HEK293 (cell line): ENCODE results near the gene CNTN4.

Experiments used
- CTCF ChIA-PET: fragments of 350-600 bp; formaldehyde crosslinking; extraction: SDS; loops from one replicate; lab custom pipeline; 2021; ENCODE audit warnings: antibody characterized with exemption; lab: Yijun Ruan, JAX
- POLR2A ChIA-PET: fragments of 300-600 bp; formaldehyde crosslinking; extraction: SDS; loops from one replicate; lab custom pipeline; 2020; ENCODE audit warnings: antibody characterized with exemption, inconsistent platforms; lab: Yijun Ruan, JAX
- H3K27ac ChIP-seq: fragments of 200-500 bp; sonication (Bioruptor generic); 2 replicates; pipeline ENCODE4 v1.5.1; 2014; ENCODE audit warnings: low read depth, low read length, control low read depth, inconsistent platforms; ENCODE audit errors: extremely low read depth
- H3K36me3 ChIP-seq, 2 experiments: fragments of 200-500 bp in 1 of 2; sonication (Bioruptor generic) in 1 of 2; 1 replicate in 1 of 2; 2 replicates in 1 of 2; pipeline ENCODE4 v1.5.1; 2014 to 2017; ENCODE audit warnings: inconsistent platforms in 2 of 2, low read length in 2 of 2; ENCODE audit not compliant: control insufficient read depth in 2 of 2, insufficient read depth in 1 of 2
- H3K4me1 ChIP-seq: fragments of 200-500 bp; sonication (Bioruptor generic); 2 replicates; pipeline ENCODE4 v1.5.1; 2014; ENCODE audit warnings: mild to moderate bottlenecking, low read length, inconsistent platforms; ENCODE audit not compliant: control insufficient read depth, insufficient read depth
- H3K4me3 ChIP-seq: 2 replicates; pipeline ENCODE4 v1.5.1; 2011; ENCODE audit warnings: low read depth, mild to moderate bottlenecking, control low read depth, low read length, moderate library complexity
- H3K9me3 ChIP-seq: fragments of 200-500 bp; sonication (Bioruptor generic); 2 replicates; pipeline ENCODE4 v1.5.1; 2014; ENCODE audit warnings: low read depth, low read length, inconsistent platforms; ENCODE audit not compliant: control insufficient read depth, insufficient read depth
- HOXC10 ChIP-seq: sonication (generic); formaldehyde crosslinking; IDR thresholded peaks from 2 replicates; pipeline ENCODE4 v1.8.1; 2023; ENCODE audit warnings: mild to moderate bottlenecking, missing genetic modification reagents
- KLF7 ChIP-seq: fragments of 450-650 bp; formaldehyde crosslinking; IDR thresholded peaks from 2 replicates; pipeline ENCODE4 v1.5.1; 2016; ENCODE audit warnings: missing biosample characterization, missing genetic modification characterization, borderline replicate concordance
- KLF9 ChIP-seq: fragments of 450-650 bp; formaldehyde crosslinking; IDR thresholded peaks from 2 replicates; pipeline ENCODE4 v1.5.1; 2016; ENCODE audit warnings: missing biosample characterization, missing genetic modification characterization, low read depth
- OSR2 ChIP-seq: fragments of 450-650 bp; formaldehyde crosslinking; IDR thresholded peaks from 2 replicates; pipeline ENCODE4 v1.5.1; 2016; ENCODE audit warnings: missing biosample characterization, missing genetic modification characterization
- OVOL3 ChIP-seq: fragments of 450-650 bp; formaldehyde crosslinking; IDR thresholded peaks from 2 replicates; pipeline ENCODE4 v1.5.1; 2016; ENCODE audit warnings: missing biosample characterization, missing genetic modification characterization
- SCRT1 ChIP-seq: fragments of 450-650 bp; formaldehyde crosslinking; IDR thresholded peaks from 2 replicates; pipeline ENCODE4 v1.5.1; 2016; ENCODE audit warnings: missing biosample characterization, missing genetic modification characterization, borderline replicate concordance
- YY1 ChIP-seq: fragments of 450-650 bp; formaldehyde crosslinking; IDR thresholded peaks from 2 replicates; pipeline ENCODE4 v1.5.1; 2018; ENCODE audit warnings: missing biosample characterization, missing genetic modification characterization
- ZBTB17 ChIP-seq: fragments of 450-650 bp; formaldehyde crosslinking; IDR thresholded peaks from 2 replicates; pipeline ENCODE4 v1.5.1; 2016; ENCODE audit warnings: missing biosample characterization, missing genetic modification characterization
- ZEB2 ChIP-seq: fragments of 450-650 bp; formaldehyde crosslinking; IDR thresholded peaks from 2 replicates; pipeline ENCODE4 v1.5.1; 2016; ENCODE audit warnings: missing biosample characterization, missing genetic modification characterization
- ZFHX2 ChIP-seq: fragments of 450-650 bp; formaldehyde crosslinking; conservative IDR thresholded peaks from 2 replicates; pipeline ENCODE4 v1.5.1; 2016; ENCODE audit warnings: missing biosample characterization, missing genetic modification characterization
- ZNF114 ChIP-seq: fragments of 450-650 bp; formaldehyde crosslinking; IDR thresholded peaks from 2 replicates; pipeline ENCODE4 v1.5.0; 2017; ENCODE audit warnings: missing biosample characterization, missing genetic modification characterization
- ZNF169 ChIP-seq: fragments of 450-650 bp; formaldehyde crosslinking; IDR thresholded peaks from 2 replicates; pipeline ENCODE4 v1.5.1; 2016; ENCODE audit warnings: missing biosample characterization, missing genetic modification characterization
- ZNF174 ChIP-seq: fragments of 450-650 bp; formaldehyde crosslinking; IDR thresholded peaks from 2 replicates; pipeline ENCODE4 v1.5.0; 2017; ENCODE audit warnings: missing biosample characterization, mild to moderate bottlenecking, missing genetic modification characterization
- ZNF274 ChIP-seq, 2 experiments: fragments of 200-500 bp in 1 of 2; fragments of 450-650 bp in 1 of 2; sonication (Bioruptor generic) in 1 of 2; formaldehyde crosslinking in 1 of 2; IDR thresholded peaks; 2 replicates each; pipeline versions ENCODE4 v1.5.1 to v1.6.1; 2014 to 2016; ENCODE audit warnings: borderline replicate concordance in 1 of 2, inconsistent platforms in 1 of 2, low read length in 1 of 2, missing biosample characterization in 1 of 2, missing genetic modification characterization in 1 of 2
- ZNF311 ChIP-seq: fragments of 450-650 bp; formaldehyde crosslinking; IDR thresholded peaks from 2 replicates; pipeline ENCODE4 v1.5.1; 2017; ENCODE audit warnings: missing biosample characterization, missing genetic modification characterization, borderline replicate concordance
- ZNF354C ChIP-seq: fragments of 450-650 bp; formaldehyde crosslinking; IDR thresholded peaks from 2 replicates; pipeline ENCODE4 v1.5.1; 2016; ENCODE audit warnings: missing biosample characterization, missing genetic modification characterization, low read depth, borderline replicate concordance
- ZNF394 ChIP-seq: fragments of 450-650 bp; formaldehyde crosslinking; IDR thresholded peaks from 2 replicates; pipeline ENCODE4 v1.5.1; 2016; ENCODE audit warnings: missing biosample characterization, missing genetic modification characterization, mild to moderate bottlenecking, moderate library complexity, borderline replicate concordance
- ZNF629 ChIP-seq: fragments of 450-650 bp; formaldehyde crosslinking; IDR thresholded peaks from 2 replicates; pipeline ENCODE4 v1.5.1; 2017; ENCODE audit warnings: missing biosample characterization, missing genetic modification characterization
- ZNF747 ChIP-seq: fragments of 450-650 bp; formaldehyde crosslinking; IDR thresholded peaks from 2 replicates; pipeline ENCODE4 v1.5.1; 2016; ENCODE audit warnings: missing biosample characterization, missing genetic modification characterization
- ZSCAN16 ChIP-seq: fragments of 450-650 bp; formaldehyde crosslinking; IDR thresholded peaks from 2 replicates; pipeline ENCODE4 v1.5.1; 2016; ENCODE audit warnings: missing biosample characterization, missing genetic modification characterization
- TF ChIP-seq, protein P1 (sequence below): fragments of 450-650 bp; formaldehyde crosslinking; IDR thresholded peaks from 2 replicates; pipeline ENCODE4 v1.5.1; 2016; ENCODE audit warnings: missing biosample characterization, missing genetic modification characterization
- TF ChIP-seq, protein P2 (sequence below): fragments of 450-650 bp; formaldehyde crosslinking; IDR thresholded peaks from 2 replicates; pipeline ENCODE4 v1.5.1; 2016; ENCODE audit warnings: missing biosample characterization, missing genetic modification characterization, low read depth
- TF ChIP-seq, protein P3 (sequence below): fragments of 450-650 bp; formaldehyde crosslinking; IDR thresholded peaks from 2 replicates; pipeline ENCODE4 v1.5.1; 2016; ENCODE audit warnings: missing biosample characterization, missing genetic modification characterization, borderline replicate concordance

CNTN4 gene

DNA sequence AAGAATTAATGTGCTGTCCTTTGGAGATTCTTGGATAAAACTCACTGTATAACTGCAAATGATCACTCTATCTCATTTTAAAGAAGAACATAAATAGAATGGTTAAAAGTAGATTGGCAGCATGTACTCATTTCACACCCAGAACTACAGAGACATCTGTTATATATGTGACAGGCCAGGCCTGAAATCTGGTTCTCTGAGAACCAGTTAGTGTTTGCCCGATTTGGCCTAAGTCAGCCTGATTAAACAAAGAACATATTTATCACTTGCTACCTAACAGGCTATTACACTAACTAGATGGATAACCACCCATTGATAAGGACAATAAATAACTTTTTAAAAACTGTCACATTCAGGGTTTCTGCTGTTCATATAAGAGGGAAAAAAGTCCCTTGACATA, 460.1 kb downstream of the CNTN4 start (continued):
- TF ChIP-seq, protein P1, sequence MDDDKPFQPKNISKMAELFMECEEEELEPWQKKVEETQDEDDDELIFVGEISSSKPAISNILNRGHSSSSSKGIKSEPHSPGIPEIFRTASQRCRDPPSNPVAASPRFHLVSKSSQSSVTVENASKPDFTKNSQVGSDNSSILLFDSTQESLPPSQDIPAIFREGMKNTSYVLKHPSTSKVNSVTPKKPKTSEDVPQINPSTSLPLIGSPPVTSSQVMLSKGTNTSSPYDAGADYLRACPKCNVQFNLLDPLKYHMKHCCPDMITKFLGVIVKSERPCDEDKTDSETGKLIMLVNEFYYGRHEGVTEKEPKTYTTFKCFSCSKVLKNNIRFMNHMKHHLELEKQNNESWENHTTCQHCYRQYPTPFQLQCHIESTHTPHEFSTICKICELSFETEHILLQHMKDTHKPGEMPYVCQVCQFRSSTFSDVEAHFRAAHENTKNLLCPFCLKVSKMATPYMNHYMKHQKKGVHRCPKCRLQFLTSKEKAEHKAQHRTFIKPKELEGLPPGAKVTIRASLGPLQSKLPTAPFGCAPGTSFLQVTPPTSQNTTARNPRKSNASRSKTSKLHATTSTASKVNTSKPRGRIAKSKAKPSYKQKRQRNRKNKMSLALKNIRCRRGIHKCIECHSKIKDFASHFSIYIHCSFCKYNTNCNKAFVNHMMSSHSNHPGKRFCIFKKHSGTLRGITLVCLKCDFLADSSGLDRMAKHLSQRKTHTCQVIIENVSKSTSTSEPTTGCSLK (tag by site-specific recombination): no peak
- TF ChIP-seq, protein P2, sequence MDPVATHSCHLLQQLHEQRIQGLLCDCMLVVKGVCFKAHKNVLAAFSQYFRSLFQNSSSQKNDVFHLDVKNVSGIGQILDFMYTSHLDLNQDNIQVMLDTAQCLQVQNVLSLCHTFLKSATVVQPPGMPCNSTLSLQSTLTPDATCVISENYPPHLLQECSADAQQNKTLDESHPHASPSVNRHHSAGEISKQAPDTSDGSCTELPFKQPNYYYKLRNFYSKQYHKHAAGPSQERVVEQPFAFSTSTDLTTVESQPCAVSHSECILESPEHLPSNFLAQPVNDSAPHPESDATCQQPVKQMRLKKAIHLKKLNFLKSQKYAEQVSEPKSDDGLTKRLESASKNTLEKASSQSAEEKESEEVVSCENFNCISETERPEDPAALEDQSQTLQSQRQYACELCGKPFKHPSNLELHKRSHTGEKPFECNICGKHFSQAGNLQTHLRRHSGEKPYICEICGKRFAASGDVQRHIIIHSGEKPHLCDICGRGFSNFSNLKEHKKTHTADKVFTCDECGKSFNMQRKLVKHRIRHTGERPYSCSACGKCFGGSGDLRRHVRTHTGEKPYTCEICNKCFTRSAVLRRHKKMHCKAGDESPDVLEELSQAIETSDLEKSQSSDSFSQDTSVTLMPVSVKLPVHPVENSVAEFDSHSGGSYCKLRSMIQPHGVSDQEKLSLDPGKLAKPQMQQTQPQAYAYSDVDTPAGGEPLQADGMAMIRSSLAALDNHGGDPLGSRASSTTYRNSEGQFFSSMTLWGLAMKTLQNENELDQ (tag by site-specific recombination): no peak
- TF ChIP-seq HOXC10 (CRISPR knock-in tag) (no peak), YY1 (tag by site-specific recombination) (no peak), ZEB2 (tag by site-specific recombination) (no peak), ZNF274 (IDR thresholded peaks at IDR 0.05; ENCODE audit: low read length) (no peak), ZNF274 (tag by site-specific recombination; IDR thresholded peaks at IDR 0.05; ENCODE audit: borderline replicate concordance) (no peak)

DNA sequence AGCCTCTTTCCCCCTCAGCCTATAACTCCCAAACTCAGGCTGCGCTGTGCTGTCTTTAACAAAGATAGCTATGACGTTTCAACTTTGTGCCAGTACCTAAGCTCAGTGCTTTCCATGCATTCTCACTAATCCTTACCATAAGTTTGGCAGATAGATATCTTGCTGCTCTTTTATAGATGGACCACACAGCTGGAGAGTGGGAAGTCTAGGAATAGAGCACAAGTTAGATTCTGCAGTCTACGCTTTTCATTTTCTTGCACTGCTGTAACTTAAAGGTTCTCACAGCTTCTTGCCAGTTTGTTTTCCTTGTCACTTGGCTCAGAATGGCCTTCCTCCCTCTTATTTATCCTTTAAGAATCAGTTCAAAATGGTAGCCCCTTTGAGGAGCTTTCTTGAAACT, 468.8 kb downstream of the CNTN4 start:
- TF ChIP-seq ZNF629 (tag by site-specific recombination): no peak
- TF ChIP-seq ZNF747: no peak
- no peak for TF ChIP-seq KLF9
- no peak for TF ChIP-seq ZNF354C (tag by site-specific recombination)
- TF ChIP-seq, protein P3, sequence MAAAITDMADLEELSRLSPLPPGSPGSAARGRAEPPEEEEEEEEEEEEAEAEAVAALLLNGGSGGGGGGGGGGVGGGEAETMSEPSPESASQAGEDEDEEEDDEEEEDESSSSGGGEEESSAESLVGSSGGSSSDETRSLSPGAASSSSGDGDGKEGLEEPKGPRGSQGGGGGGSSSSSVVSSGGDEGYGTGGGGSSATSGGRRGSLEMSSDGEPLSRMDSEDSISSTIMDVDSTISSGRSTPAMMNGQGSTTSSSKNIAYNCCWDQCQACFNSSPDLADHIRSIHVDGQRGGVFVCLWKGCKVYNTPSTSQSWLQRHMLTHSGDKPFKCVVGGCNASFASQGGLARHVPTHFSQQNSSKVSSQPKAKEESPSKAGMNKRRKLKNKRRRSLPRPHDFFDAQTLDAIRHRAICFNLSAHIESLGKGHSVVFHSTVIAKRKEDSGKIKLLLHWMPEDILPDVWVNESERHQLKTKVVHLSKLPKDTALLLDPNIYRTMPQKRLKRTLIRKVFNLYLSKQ (tag by site-specific recombination): no peak
- TF ChIP-seq OSR2 (tag by site-specific recombination): no peak
- no peak for TF ChIP-seq KLF7
- no peak for TF ChIP-seq ZFHX2 (tag by site-specific recombination)
- TF ChIP-seq OVOL3 (tag by site-specific recombination): no peak
- TF ChIP-seq ZNF311 (tag by site-specific recombination): no peak
- TF ChIP-seq ZNF174 (tag by site-specific recombination): no peak
- TF ChIP-seq ZNF394 (tag by site-specific recombination): no peak
- TF ChIP-seq ZNF114 (tag by site-specific recombination): no peak
- TF ChIP-seq, protein P2 (tag by site-specific recombination): no peak
- TF ChIP-seq ZNF169 (tag by site-specific recombination): no peak
- TF ChIP-seq ZSCAN16 (tag by site-specific recombination): no peak
- TF ChIP-seq SCRT1: no peak
- TF ChIP-seq ZBTB17: no peak
- Histone ChIP-seq H3K4me1 (no peaks in the 10 kb centered on the region), H3K9me3 (no peaks in the 10 kb centered on the region), H3K36me3 (no peaks in the 10 kb centered on the region), H3K27ac (no peak overlapping the region), H3K4me3 (no peak overlapping the region)
- POLR2A ChIA-PET: no interaction called here
- CTCF ChIA-PET: interaction anchor here (0.6 kb wide), 1 partner anchor 138 kb away, joined by 3 read pairs; no protein-coding TSS in a partner anchor
